ENCODE data around the gene YY2.
A peak's percentile ranks its signal among the peaks of the same experiment; 100 is the strongest.
"Not testable (repeated sequence)": the region's sequence is repeated elsewhere in the genome, so short reads cannot be mapped to it uniquely, and the experiment has no call there.

The YY2 gene

DNA sequence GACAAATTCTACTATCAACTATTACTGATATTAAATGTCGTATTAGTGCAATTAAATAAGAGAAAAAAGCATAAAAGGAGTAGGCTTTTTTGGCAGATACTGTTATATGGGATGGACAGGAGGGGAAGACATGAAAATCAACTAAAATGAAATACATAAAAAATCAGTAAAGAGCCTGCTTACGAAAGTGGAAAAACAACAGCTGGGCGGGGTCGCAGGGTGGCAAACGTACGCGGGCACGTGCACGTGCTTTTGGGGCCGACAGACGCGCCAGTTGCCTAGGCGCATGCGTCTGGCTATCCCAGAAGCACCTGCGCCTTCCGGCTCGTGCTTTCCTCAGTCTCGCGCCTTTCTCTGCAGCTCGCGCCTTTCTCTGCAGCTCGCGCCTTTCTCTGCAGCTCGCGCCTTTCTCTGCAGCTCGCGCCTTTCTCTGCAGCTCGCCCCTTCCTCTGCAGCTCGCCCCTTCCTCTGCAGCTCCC is at the start of gene YY2:
Gene YY2, plus strand, starts transcription at position 51 of the 479 bp plus-strand sequence. CDS start 498 bp downstream, outside the sequence.
- no peak for DNase-seq

DNA sequence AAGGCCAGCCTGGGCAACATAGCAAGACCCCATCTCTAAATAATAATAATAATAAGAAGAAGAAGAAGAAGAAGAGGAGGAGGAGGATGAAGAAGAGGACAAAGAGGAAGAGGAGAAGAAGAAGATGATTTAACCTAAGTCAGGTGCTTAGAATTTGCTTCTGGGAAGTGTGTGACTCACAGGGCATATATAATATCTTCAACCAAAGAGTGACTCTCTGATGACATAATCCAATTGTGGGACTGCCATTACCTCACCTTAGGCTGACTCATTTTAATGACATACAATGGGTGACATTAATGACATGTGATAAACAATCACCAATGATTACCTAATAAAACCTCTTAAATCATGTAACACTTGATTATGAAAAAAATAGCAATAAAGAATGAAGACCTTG is 49.1 kb upstream of the YY2 start:
- DNase-seq: no peak

DNA sequence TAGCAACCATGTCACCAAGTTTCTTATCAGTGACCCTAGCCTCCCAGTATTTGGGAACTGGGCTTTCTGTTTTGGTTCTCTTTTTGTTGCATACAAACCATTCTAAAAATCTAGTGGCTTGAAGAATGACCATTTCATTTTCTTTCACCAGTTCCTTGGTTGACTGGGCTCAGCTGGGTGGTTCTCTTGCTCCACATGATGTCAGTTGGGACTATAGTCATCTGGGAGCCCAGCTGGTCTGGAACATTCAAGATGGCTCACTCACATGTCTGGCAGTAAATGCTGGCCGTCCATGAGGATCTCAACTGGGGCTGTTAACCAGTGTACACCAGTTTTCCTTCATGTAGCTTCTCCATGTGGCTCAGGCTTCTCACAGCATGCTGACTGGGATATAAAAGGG is 44.0 kb upstream of the YY2 start:
- no peak for DNase-seq

DNA sequence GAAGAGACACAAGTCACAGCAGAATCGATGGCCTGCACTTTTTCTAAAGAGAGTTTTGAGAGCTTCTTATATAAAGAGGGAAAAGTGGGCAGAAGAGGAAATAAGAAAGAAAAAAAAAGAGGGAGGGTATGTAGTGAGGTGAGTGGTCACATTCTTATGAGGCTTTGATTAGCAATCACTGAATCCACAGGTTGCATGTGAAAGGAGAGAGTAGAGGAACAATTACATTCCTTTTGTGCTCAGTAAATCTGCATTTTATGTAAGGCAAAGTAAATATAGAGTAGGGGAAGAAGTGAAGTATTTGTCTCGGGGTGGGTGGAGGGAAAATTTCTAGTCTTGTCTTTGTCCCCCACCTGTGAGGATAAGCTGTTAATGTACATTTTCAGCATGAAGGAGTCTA is 43.2 kb upstream of the YY2 start:
- DNase-seq: no peak

DNA sequence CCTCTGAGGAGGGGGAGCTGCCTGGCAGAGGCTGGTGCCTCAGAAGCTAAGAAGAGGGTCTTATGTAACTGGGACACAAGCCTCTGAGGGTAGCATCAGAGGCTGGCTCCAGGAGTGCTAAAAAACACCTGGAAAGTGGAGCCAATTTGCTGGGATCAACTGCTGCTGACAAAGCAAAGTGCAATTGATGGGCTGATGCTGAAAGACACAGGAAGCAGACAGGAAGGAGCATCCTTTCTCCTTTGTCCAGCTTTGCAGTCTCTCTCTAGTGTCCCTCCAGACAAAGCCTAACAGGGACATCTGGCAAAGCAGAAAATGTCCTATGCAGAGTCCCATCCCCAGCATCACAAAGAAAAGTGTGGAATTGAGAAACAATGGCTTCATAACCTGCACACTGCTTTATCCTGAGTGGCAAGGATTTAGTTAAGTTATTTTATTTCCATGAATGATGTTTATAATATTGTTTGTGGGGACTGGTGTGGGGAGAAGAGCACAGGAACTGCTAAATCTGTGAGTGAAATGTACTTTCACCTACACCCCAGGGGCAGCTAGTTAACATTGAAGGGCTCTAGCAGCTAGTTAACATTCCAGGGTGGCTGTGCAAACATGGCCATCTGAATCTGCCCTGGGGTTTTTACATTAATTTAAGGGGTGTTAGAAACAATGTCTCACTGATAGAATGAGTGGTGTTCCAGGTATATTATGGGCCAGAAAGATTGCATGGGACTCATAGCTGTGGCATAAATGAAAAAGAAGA is 42.0 kb upstream of the YY2 start:
- DNase-seq: no peak

DNA sequence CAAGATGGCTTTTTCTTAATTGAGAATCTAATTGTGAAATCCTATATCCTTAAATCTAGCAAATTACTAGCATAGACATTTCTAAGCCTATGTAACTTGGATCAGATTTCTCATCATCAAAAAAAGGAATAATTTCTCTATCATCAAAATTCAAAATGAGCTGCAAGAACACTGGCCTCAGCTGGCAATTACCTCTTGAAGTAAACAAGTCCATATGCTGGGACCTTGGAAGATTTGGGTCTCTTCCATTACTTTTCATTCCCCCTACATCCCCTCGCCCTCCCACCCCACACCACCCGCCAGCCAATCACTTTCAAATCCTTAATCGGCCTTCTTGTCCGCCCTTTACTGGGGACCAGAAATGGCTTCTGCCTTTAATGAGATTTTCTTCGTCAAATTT is 39.7 kb upstream of the YY2 start:
- no peak for DNase-seq

DNA sequence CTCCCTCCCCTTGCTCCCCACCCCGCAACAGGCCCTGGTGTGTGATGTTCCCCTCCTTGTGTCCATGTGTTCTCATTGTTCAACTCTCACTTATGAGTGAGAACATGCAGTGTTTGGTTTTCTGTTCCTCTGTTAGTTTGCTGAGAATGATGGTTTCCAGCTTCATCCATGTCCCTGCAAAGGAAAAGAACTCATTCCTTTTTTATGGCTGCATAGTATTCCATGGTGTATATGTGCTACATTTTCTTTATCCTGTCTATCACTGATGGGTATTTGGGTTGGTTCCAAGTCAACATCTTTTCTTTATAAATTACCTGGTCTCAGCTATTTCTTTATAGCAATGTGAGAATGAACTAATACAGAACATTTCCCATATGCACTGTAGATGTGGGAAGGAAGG is 35.6 kb upstream of the YY2 start:
- DNase-seq: not testable (repeated sequence)

DNA sequence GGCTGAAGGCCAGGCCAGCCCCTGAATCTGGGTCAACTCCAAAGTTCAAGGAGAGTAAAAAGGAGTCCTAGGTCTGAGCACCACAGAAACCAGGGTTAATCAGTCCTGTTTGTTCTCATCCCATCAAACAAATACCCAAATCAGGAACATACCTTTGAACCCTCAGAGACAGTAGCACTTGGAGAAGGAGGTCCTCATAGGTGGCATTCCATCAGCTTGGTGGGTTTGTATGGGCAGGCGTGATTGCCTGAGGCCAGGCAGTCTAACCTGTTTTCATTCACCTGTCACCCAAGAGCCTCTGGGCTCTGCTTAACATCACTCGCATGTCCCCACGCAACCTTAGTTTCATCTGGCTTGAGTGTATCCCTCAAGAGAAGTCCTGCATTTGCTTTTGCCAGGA is 33.9 kb upstream of the YY2 start:
- DNase-seq: no peak

DNA sequence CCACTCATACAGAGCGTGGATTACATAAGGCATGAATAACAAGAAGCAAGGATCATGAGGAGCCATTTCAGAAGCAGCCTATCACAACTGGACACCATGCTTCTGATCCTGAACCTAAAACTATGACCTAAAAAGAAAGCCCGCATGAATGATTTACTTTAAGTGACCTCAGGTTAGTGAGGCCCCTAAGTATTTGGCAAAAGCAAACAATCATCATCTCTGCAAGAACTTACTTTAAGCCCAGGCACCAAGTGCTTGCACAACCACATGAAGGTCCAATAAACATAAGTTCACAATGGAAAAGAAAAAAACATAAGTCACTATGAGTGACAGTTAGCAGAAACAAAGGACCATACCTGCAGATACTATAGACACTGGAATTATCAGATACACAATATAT is 24.3 kb upstream of the YY2 start:
- no peak for DNase-seq

DNA sequence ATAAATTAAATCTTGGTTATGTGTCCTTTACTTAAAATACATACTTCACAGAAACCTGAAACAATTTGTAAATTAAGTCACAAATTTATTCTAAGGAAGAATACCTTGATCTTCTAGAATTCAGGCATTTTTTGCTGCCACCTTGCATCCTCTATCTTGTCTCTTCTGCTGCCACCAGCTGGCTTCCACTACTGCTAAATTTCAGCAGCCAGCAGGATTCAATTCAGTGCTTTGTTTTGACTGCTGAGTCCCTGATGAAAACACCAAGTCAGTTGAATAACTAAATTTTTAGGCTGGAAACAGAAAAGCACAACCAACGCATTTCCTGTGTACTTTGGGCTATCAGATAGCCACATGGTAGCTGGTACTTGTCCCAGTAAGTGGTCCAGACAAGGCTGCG is 18.7 kb upstream of the YY2 start:
- DNase-seq: no peak

DNA sequence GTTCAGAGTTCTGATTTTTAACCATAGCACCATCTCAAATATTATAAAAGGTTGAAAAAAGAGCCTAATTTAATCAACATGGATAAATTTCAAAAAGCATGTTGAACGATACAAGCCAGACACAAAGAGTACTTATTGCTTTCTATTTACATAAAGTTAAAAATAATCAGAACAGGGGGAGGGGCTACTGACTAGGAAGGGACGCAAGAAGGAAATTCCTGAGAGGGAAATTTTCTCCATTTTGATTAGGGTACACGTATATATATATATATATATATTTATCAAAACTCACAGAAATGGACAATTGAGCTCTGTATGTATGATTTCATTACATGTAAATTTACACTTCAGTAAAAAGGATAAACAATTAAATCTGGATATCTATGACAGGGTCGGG is 16.9 kb upstream of the YY2 start:
- no peak for DNase-seq

DNA sequence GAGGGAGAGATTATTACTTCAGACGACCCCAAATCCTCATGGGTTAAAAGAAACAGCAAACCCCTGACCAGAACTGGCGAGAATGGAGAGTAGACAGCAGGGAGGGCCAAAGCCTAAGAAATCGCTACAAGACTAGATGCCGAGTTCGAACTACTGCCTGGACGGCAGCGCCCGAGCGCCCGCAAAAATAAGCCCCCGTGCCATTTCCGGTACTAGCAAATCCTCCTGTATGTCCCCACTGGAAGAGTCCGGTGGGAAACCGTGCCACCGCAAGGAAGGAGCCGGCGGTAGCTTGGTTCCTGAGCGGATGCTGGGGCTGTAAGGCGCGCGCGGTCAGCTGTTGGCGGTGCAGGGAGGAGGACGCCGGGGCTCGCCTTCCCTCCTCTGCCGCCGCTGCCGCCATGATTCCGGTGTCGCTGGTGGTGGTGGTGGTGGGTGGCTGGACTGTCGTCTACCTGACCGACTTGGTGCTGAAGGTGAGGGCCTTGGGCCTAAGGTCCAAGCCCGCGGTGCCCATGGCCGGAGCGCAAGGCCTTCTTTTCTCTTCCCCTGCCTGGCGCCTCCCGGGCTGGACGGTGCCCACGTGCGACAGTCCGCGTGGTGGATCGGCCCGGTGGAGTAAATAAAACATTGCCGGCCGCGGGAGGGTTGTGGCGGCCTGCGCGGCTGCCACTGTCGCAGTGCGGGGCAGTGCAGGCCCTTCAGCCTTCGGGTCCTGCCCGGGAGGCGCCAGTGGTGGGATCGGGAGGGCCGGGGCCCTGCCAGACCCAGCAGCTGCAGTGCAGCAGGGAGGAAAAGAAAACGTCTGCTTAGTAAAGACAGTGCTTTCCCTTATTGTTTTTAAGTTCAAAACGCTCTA is 16.2 kb upstream of the YY2 start, which contains the start of gene MBTPS2:
Gene MBTPS2, plus strand, starts transcription at position 284 of the 859 bp plus-strand sequence. Its CDS starts 118 bp downstream, at position 402.
- DNase-seq: peak; percentile 66

DNA sequence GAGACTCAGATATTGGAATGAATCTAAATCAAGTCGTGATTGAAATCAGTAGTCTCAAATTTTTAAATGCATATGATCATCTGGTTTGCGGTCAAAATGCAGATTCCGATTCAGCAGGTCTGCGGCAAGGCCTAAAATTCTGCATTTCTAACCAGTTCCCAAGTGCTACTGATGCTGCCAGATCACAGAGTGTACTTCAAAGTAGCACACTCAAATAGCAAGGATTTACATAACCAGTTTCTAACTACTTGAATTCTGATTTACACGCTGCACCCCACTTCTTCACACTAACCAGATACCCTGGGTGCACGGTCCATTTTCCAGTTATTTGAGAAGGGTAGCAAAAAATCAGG is 15.6 kb upstream of the YY2 start:
- DNase-seq: no peak

DNA sequence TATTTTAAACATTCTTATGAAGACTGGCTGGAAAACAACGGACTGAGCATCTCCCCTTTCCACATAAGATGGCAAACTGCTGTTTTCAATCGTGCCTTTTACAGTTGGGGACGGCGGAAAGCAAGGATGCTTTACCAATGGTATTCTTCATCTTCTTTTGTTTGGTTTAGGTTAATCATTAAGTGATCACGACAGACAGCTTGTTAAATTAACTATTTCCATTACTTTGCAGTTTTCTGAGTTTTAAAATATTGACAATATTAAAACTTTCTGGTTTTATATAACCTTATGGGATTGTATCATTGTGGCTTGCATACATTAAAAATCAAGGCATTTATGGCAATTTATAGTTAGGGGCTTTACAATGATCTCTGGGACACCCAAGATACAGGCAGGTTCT is 12.6 kb upstream of the YY2 start:
- no peak for DNase-seq

DNA sequence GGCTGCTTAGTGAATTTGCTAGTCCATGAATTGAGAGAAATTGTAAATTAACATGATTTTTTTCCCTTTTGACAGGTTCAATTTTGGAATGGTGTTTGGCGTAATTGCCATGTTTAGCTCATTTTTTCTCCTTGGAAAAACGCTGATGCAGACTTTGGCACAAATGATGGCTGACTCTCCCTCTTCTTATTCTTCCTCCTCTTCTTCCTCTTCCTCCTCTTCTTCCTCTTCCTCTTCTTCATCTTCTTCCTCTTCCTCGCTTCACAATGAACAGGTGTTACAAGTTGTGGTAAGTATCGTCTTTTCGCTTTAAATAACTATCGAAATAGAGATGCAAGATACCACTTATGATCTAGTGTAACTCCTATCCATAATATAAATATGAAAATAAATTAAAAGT is 10.7 kb upstream of the YY2 start:
- DNase-seq: no peak

DNA sequence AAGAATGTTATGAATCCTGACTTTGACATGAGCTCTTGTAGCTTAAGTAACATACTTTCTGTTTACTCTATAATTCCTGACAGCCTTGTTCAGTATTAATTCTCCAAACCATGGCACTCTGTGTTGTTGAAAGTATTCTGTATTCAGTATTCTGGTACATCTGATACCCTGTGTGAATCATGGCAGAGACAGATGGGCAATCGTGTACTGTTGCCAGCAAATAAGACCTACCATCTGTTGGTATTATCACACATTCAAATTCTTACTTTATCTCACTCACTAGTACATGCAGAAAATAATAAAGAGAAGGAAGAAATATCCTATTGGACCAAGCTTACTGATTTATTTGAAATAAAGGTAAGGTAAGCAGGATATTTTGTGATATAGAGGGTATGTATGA is 8.4 kb upstream of the YY2 start:
- DNase-seq: no peak

DNA sequence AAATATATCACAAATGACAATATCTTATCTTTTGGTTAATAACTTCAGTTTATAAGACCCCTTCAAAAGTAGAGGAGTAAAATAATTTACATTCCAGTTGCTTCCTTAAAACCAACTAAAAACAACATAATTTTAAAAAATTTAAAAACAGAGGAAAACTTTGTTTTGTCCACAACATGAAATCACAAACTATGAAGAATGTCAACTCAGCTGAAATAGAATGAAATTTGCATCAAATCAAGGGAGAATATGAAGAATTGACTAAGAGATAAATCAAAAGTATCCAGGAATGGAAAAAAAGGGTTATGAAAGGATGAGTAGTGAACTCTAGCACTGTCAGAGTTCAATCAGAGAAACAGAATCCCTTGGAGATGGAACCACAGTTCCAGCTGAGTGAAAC is 2.2 kb upstream of the YY2 start:
- no peak for DNase-seq

DNA sequence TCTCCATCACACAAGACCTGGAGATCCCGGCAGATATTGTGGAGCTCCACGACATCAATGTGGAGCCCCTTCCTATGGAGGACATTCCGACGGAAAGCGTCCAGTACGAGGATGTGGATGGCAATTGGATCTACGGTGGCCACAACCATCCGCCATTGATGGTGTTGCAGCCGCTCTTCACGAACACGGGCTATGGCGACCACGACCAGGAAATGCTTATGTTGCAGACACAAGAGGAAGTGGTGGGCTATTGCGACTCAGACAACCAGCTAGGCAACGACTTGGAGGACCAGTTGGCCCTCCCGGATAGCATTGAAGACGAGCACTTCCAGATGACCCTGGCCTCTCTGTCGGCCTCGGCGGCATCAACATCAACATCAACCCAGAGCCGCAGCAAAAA is 717 bp downstream of the YY2 start:
- DNase-seq: no peak

DNA sequence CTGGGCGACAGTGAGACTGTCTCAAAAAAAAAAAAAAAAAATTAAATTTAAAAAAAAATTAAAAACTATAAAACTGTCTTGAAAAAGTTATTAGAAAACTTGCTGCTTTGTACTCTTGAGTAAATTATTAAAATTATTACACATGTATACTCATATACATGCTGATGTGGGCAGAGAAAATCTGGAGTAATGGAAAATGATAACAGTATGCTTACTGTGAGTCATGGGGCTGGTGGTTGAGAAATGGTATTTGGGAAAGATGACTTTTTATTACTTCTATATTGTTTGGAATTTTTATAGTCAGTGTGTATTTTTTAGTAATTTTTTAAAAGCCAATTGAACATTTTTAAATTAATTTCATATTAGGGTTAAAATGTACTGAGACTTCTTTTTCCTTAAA is 7.5 kb downstream of the YY2 start:
- DNase-seq: no peak

DNA sequence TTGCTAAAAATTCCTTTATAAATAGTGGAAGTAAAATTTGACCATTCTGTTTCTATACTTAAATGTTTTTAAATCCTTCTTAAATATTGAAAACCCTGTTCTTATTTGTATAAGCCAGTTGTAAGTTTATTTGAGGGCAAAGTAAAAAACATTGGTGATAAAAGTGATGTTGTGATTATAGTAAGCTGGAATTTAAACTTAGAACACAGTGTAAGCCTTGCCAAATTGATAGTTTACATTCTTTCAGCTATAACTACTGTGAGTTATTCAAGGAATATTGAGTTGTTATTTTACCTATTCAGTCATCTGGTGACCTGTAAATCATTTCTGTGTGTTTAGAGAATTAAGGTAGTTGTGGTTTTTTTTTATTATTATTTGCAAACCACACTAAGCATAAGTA is 9.6 kb downstream of the YY2 start:
- DNase-seq: no peak

DNA sequence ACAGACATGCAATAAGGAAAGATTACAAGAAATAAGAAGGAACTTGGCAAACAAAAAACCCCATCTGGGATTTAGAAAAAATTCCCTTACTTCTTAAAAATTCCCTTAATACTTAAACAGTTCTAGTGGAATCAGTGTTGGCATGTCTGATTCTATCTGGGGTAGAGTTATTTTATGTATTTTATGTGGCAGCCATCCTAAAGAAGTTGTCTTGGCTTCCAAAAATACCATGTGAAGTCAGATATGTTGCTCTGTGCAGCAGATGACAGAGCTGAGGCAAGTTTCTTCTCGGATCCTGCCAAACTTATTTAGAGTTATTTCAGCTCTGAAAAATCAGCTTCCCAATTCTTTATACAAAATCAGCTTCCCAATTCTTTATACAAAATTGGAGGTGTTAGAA is 14.7 kb downstream of the YY2 start:
- DNase-seq: no peak

DNA sequence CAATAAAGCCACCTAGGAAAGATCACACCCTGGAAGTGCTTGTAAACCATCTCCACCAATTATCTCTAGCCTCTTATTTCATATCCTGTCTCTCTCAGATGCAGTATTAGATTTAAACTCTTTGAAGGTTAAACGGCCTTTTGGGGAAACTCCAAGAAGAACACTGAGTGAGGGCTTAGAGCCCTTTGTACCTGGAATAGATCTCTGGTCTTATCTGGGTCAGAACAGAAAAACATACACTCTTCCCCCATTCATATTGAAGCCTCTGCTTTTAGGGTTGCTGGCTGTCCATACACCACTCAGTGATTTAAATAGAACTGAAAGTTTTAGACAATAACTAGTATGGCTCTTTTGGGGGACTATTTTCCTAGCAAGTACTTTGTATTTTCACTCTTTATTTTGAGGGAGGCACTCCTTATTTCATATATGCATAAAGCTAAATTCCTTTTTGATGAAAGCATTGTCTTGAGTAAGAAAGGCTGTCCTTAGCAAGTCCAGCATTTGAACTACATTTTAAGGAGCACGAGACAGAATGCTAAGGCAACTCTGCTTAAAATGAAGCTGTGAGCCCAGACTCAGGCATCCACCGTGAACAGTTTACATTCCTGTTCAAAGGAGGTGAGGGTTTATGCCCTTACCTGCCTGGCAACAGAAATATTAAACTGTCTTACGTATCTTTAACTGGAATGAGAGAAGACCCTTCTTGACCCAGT is 17.4 kb downstream of the YY2 start:
- DNase-seq: no peak

DNA sequence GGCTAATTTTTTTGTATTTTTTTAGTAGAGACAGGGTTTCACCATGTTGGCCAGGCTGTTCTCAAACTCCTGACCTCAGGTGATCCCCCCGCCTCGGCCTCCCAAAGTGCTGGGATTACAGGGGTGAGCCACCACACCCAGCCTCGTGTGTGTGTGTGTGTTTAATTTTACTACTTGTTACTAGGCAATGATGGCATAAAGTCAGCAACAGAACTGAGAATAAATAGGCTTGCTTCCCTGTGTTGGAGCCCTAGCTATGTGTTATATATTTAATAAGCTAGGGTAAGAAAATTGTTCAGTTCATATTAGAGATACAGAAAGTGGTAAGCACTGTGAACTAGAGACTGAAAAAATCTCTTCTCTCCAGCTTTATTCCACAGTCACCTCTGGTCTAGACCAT is 18.4 kb downstream of the YY2 start:
- not testable (repeated sequence) for DNase-seq

DNA sequence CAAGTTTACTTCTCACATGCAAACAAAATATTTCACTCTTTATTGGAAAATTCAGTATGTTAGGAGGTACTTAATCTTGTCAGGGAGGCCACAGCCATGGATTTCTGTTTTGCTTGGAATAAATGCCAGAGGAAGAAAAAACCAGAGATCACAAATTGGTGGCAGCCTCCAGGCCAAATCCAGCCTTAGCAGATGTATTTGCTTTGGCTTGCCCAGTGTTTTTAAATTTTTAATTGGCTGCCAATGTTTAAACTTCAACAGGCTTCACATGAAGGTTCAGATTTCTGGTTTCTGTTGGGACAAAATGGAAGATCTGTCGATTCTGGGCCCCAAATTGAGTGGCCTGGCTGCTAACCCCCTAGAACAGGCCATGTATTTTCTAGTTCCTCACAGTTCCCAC is 19.2 kb downstream of the YY2 start:
- DNase-seq: no peak
